Tongue (tissue), 2 donors: ENCODE results near the gene EPDR1. TPM values are rescaled to one million over a fixed set of nuclear protein-coding genes. Genes with fewer than 3 reads are reported as not detected.

Experiments used
- DNase-seq: peaks from one replicate; pipeline ENCODE4 v3.0.0-alpha.2; 2015
- total RNA-seq: library from RNA; depleted of rRNA; stranded (reverse); fragments of >200 nt; gene quantifications from one replicate; pipeline ENCODE4 v1.2.3, GENCODE V29; 2014

The EPDR1 gene
- total RNA-seq, 1 donor from 2014 or later: 220 TPM

DNA sequence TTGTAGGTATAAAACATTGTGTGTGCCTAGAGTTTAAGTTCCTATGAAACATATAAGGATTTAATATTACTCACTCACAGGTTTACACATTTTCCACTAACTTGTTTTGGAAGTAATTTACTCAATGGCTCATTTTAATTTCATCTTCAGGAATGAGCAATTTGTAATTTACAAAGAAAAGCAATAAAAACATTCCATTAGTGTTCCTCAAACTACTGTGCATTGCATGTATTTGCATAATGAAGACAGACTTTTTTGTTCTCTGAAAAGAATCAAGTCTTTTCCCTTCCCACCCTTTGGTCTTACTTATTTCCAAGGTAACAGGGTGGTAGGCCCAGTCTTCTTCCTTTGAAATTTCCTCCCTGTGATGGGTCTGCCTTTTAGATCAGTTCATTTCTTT is 61.2 kb downstream of the EPDR1 start:
- no peak for DNase-seq

DNA sequence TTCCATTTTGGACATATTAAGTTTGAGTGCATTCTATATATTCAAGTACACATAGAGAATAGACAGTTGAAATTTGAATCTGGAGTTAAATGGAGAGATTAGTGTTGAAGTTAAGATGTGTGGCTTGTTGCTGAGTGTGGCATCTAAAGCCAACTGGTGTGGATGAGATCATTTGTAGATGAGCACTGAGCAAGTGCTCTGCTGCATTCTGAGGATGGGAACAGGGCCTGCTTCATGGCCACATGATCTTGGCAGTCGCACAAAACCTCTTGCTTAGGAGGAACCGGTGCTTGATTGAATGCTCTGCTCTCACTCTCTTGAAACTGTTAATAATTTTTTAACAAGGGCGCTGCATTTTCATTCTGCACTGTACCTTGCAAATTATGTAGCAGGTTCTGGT is 62.0 kb downstream of the EPDR1 start:
- DNase-seq: peak; percentile 55

DNA sequence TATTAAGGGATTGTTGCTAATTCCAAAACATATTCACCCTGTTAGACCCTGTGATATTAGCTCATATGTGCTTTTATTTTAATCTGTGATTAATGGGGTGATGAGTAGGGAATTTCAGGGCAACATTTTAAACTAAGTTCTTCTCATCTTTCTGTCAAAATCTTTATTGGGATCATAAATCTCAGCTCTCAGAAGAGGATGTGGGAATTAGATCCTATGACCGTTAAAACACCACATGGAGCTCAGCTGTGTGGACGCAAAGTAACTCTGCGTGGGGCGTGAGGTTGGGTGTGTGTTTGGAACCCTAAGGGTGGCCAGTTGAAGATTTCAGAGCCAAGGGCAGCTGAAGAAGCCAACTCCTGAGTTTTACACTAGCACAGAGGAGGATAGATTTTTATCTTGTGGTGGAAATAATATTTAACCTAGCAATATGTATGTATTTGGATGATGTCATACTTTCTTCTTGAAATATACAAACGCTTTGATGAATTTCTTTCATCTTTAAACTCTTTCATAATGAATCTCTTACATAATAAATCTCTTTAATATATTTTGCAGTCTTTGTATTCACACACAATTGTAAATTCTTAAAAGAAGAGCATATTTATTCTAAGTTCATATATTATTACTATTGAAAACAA is 64.4 kb downstream of the EPDR1 start:
- no peak for DNase-seq

DNA sequence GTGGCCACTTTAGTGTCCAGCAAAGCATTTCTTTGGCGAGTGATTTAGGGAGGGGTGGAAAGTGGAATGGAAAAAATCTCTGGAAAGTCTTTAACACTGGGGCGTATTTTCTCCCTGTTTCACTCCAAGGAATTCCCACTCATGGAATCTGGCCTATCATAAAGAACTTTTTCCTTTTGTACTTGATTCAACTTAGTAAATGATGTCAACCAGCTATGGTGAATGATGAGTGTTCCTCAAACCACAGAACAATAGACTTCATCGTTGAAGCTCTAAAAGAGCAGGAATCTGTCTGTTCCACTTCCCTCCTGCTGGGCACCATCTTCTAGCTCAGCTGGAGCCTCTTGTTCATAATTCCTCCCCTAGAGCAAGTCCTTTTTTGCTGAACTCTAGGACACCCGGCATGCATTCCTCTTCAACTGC is 66.5 kb downstream of the EPDR1 start:
- DNase-seq: no peak

DNA sequence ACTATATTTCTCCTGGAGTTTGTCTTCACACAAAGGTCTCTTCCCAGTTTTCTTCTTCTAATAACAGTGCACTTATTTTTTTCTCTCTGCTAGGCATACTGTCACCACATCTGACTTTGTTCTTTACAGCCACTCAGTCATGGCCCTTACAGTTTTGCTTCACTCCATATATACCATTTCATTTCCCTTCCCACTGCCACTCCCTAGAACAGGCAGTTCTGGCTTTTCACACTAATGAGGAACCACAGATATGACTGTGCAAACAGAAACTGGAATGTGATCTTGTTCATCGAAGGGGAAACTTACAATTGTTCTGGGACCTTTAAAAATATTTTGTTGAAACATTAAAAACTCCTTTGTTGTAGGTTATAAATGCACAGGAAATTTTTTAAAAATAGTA is 67.3 kb downstream of the EPDR1 start:
- DNase-seq: no peak

DNA sequence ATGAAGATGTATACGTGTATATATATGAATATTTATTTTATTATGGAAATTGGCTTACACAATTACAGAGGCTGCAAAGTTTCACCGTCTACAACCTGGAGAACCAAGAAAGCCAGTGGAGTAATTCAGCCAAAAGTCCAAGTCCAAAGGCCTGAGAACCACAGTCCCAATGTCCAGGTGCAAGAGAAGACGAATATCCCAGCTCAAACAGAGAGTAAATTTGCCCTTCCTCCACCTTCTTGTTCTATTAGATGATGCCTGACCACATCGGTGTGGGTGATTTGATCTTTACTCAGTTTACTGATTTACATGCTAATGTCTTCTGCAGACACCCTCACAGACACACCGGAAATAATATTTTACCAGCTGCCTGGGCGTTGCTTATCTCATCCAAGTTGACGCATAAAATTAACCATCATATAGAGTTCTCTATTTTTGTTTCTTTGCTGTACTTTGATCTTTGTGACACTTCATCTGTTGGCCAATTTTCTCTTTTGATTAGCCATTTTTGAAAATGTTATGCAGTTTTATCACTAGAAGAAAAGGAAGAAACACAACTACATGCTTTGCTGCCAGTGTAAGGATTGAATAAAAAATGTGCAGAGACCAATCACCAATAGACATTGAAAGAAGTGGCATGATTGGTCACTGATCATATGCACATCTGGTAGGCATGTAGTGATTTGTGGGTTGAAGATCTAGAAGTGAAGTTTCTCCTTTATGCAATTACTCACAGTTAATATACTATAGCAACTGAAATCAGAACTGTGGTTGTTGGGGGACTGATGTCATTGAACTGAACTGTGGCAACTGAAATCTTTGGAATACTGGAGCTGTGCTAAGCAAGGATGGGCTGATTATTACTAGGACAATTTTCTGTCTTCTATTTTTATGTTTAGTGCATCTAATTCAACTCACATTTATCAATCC is 68.5 kb downstream of the EPDR1 start:
- DNase-seq: no peak

DNA sequence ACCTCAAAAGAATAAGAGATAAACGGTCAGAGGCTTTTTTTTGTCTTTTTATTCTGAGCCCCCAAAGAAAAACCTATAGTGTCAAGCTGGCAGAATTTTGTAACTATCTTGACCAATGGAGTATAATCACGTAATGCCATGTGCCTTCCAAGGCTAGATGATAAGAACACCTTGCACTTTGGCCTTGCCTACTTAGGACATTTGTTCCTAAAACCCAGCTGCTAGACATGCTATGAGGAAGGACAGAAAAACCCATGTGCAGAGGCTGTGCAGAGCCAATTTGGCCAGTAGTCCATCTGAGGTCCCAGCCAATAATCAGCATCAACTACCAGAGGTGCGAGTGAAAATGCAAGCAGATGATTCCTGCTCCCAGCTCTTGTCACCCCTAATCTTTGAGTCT is 69.9 kb downstream of the EPDR1 start:
- DNase-seq: no peak

DNA sequence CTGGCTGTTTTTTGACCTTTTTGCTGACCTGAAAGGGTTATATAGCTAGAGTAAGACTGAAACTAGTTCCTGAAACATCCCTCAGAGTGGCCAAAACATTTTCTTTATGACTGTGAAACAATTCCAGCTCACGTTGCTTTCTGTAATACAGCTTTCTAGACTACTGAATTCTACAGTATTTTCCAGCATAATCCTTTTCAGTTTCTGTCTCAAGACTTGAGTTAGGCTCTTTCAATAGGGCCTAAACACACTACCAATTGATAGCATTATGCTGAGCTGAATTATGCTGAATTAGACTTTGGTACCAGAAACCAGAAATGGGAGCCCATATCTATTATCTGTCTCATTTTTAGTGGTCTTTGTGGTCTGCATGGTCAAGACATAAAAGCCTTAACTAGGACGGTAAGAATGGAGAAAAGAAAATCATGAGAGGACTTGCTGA is 72.6 kb downstream of the EPDR1 start:
- DNase-seq: no peak

DNA sequence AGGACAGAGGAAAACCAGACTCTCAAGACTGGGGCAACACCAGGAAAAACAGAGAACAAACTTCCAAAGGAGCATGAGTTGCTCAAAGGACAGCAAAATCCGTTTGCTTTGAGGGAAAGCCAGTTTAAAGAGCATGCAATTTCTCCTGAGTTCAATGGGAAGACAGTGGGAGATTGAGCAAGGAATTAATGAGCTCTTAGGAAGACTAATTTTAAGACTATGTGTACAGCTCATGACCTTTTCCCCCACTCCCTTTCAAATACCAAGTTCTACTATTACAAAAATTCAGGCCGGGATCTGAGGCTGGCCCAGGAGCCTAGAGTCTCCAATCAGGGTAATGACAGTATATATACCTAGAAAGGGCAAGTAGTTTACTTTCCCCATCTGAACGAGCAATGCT is 79.2 kb downstream of the EPDR1 start:
- no peak for DNase-seq

DNA sequence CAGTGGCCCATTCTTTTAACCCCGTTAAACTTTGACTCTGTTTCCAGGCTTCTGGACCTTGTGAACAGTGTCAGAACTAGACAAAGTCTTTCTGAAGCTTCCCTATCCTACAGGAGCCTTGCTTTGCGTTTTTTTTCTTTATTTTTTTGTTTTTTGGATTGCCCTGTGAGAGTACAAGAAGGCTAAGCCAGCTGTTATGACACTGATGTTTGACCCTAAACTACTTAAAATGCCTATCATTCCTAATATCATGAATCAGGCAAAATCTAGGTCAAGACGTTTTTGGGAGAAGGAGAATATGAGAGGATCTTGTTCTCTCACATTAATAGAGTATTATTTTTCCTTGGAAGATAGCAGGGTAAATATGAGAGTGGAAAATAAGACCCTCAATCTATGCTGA is 79.8 kb downstream of the EPDR1 start:
- no peak for DNase-seq

Other genes with a start within 250 kb of the EPDR1 start
- gene GPR141, start 236.9 kb upstream of the EPDR1 start, total RNA-seq: 1.7 TPM
- gene NME8, start 72.0 kb upstream of the EPDR1 start, total RNA-seq: 0.10 TPM
- 49.5 TPM for gene SFRP4, start 3.8 kb upstream of the EPDR1 start, total RNA-seq